Measurements from ENCODE around the gene LEFTY1.

DNA sequence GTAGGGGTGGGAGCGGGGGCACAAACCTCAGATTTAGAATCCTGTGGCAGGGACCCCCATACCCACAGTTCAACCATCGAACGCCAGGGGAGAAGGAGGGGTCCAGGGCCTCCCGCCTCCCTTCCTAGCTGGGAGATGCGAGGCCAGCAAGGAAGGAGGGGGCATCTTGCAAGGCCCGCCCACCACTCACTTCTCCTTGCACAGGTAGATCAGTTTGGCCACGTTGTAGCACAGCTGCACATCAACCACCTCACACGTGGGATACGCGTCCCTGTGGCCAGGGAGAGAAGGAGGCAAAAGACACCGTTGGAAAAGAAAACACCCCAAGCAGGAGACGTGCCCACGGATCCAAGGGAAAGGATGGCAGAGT is 26.4 kb downstream of the LEFTY1 start:
- TF ChIP-seq RAD21 (IDR thresholded peaks at IDR 0.05; ENCODE audit: low read depth): no peak
- TF ChIP-seq, protein P1, sequence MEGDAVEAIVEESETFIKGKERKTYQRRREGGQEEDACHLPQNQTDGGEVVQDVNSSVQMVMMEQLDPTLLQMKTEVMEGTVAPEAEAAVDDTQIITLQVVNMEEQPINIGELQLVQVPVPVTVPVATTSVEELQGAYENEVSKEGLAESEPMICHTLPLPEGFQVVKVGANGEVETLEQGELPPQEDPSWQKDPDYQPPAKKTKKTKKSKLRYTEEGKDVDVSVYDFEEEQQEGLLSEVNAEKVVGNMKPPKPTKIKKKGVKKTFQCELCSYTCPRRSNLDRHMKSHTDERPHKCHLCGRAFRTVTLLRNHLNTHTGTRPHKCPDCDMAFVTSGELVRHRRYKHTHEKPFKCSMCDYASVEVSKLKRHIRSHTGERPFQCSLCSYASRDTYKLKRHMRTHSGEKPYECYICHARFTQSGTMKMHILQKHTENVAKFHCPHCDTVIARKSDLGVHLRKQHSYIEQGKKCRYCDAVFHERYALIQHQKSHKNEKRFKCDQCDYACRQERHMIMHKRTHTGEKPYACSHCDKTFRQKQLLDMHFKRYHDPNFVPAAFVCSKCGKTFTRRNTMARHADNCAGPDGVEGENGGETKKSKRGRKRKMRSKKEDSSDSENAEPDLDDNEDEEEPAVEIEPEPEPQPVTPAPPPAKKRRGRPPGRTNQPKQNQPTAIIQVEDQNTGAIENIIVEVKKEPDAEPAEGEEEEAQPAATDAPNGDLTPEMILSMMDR (IDR thresholded peaks at IDR 0.05 in 2 of 3, conservative IDR thresholded peaks at IDR 0.05 in 1 of 3; ENCODE audit: borderline replicate concordance in 1 of 3, insufficient read depth in 1 of 3, low read depth in 2 of 3, low read length in 2 of 3): no peak
- no peak for TF ChIP-seq POLR2A (IDR thresholded peaks at IDR 0.05; ENCODE audit: borderline replicate concordance, extremely low read depth, insufficient read depth, insufficient read length)
- no peak for TF ChIP-seq SIN3A (IDR thresholded peaks at IDR 0.05; ENCODE audit: low read depth)
- TF ChIP-seq CEBPB (IDR thresholded peaks at IDR 0.05; ENCODE audit: low read depth): no peak
- no peak for TF ChIP-seq EZH2 (IDR thresholded peaks at IDR 0.05)
- TF ChIP-seq EGR1 (IDR thresholded peaks at IDR 0.05; ENCODE audit: low read depth): no peak

Measured in HCT116 (cell line).